Naive thymus-derived CD4-positive, alpha-beta T cell (primary cell): Measurements from ENCODE around the gene DNER. TPM values are rescaled to one million over a fixed set of nuclear protein-coding genes. Genes with fewer than 3 reads are reported as not detected.

Source experiments
- ATAC-seq: fragments of 150-1000 bp; cut with Tn5 transposase; 2 replicates; pipeline ENCODE4 v1.10.0; 2021; ENCODE audit warnings: mild to moderate bottlenecking, moderate library complexity
- CTCF ChIA-PET: fragments of 350-600 bp; sonication (Branson Sonifier 250); formaldehyde crosslinking; loops from one replicate; lab custom pipeline; 2021; ENCODE audit warnings: antibody characterized with exemption; lab: Charles Lee
- POLR2A ChIA-PET: fragments of 350-600 bp; sonication (Branson Sonifier 250); formaldehyde crosslinking; loops from one replicate; lab custom pipeline; 2021; ENCODE audit warnings: antibody characterized with exemption, inconsistent platforms; lab: Charles Lee
- DNase-seq, 9 donors: peaks; one replicate each; pipeline versions ENCODE4 v3.0.0 to v3.0.0-alpha.2; 2020 to 2022; ENCODE audit warnings: mixed read lengths in 1 of 9
- H3K27ac ChIP-seq: one replicate; pipeline ENCODE4 v1.7.0; 2013; ENCODE audit warnings: mild to moderate bottlenecking, low read depth, low read length, moderate library complexity
- H3K27me3 ChIP-seq, 2 donors: one replicate each; pipeline ENCODE4 v1.7.0; 2013; ENCODE audit warnings: low read length in 2 of 2, mild to moderate bottlenecking in 2 of 2, moderate library complexity in 2 of 2; ENCODE audit not compliant: control insufficient read depth in 2 of 2, insufficient read depth in 2 of 2
- H3K36me3 ChIP-seq, 3 experiments: 1 replicate in 2 of 3; 2 replicates in 1 of 3; pipeline ENCODE4 v1.7.0; 2013; ENCODE audit warnings: low read length in 3 of 3, mild to moderate bottlenecking in 3 of 3, moderate library complexity in 1 of 3; ENCODE audit not compliant: insufficient read depth in 3 of 3, control insufficient read depth in 2 of 3
- H3K4me1 ChIP-seq, 2 donors: one replicate each; pipeline ENCODE4 v1.7.0; 2013; ENCODE audit warnings: low read length in 2 of 2, mild to moderate bottlenecking in 2 of 2, moderate library complexity in 1 of 2; ENCODE audit not compliant: control insufficient read depth in 2 of 2, insufficient read depth in 2 of 2
- H3K4me3 ChIP-seq: 2 replicates; pipeline ENCODE4 v1.7.0; 2013; ENCODE audit warnings: mild to moderate bottlenecking, low read length
- H3K9me3 ChIP-seq, 3 experiments: 1 replicate in 2 of 3; 2 replicates in 1 of 3; pipeline ENCODE4 v1.7.0; 2013; ENCODE audit warnings: low read length in 3 of 3; ENCODE audit not compliant: control insufficient read depth in 2 of 3
- H3K27ac Mint-ChIP-seq, 9 donors: one replicate each; pipeline ENCODE4 v1.8.0; 2020 to 2022; ENCODE audit warnings: mixed read lengths in 9 of 9, mild to moderate bottlenecking in 8 of 9, moderate library complexity in 5 of 9, inconsistent platforms in 2 of 9
- H3K27me3 Mint-ChIP-seq, 5 donors: one replicate each; pipeline ENCODE4 v1.8.0; 2021 to 2022; ENCODE audit warnings: mixed read lengths in 5 of 5, mild to moderate bottlenecking in 1 of 5
- H3K36me3 Mint-ChIP-seq, 5 donors: one replicate each; pipeline ENCODE4 v1.8.0; 2020 to 2022; ENCODE audit warnings: mixed read lengths in 5 of 5, mild to moderate bottlenecking in 3 of 5, inconsistent platforms in 1 of 5
- H3K4me1 Mint-ChIP-seq, 7 donors: one replicate each; pipeline ENCODE4 v1.8.0; 2020 to 2022; ENCODE audit warnings: mixed read lengths in 7 of 7, mild to moderate bottlenecking in 3 of 7, inconsistent platforms in 1 of 7
- H3K4me3 Mint-ChIP-seq, 10 donors: one replicate each; pipeline ENCODE4 v1.8.0; 2020 to 2022; ENCODE audit warnings: mild to moderate bottlenecking in 10 of 10, mixed read lengths in 10 of 10, moderate library complexity in 6 of 10, inconsistent platforms in 2 of 10
- H3K9me3 Mint-ChIP-seq, 11 donors: one replicate each; pipeline ENCODE4 v1.8.0; 2020 to 2022; ENCODE audit warnings: mixed read lengths in 11 of 11, mild to moderate bottlenecking in 4 of 11, inconsistent platforms in 1 of 11, moderate library complexity in 1 of 11
- intact Hi-C, 2 donors: fragments of 100-400 bp; cut with micrococcal nuclease; formaldehyde crosslinking; loops; one replicate each; pipeline ENCODE4 v1.15.1; 2023
- polyA plus RNA-seq, 2 donors: library from polyadenylated mRNA; unstranded; fragments of 300-500 nt; fragmentation: Illumina TruSeq; gene quantifications; one replicate each; pipeline ENCODE4 v1.2.3, GENCODE V29; 2021
- total RNA-seq, 6 experiments: library from RNA in 5 of 6; stranded (reverse) in 5 of 6; gene quantifications; 1 replicate in 5 of 6; 2 replicates in 1 of 6; pipeline ENCODE4 v1.2.3 and lab custom pipeline; 2021 to 2026

DNER gene
- total and polyA plus RNA-seq, 7 experiments from 2014 or later = not detected

GRCh38 chr2:229635371-229635680, 79.0 kb downstream of the DNER start:
- H3K27ac Mint-ChIP-seq = no peak overlapping the region
- no peaks in the 10 kb centered on the region for H3K9me3 ChIP-seq
- no peak for ATAC-seq
- intact Hi-C loops = no loop called here
- CTCF ChIA-PET = no interaction called here
- H3K4me1 Mint-ChIP-seq = no peaks in the 10 kb centered on the region
- H3K27me3 ChIP-seq = no peaks in the 10 kb centered on the region
- H3K27ac ChIP-seq = no peak overlapping the region
- H3K4me3 Mint-ChIP-seq = no peak overlapping the region
- H3K4me3 ChIP-seq = no peak overlapping the region
- H3K36me3 ChIP-seq = no peaks in the 10 kb centered on the region
- no peaks in the 10 kb centered on the region for H3K9me3 Mint-ChIP-seq
- no peaks in the 10 kb centered on the region for H3K4me1 ChIP-seq
- H3K27me3 Mint-ChIP-seq = peaks cover 11 to 31% (median 25%) of the 10 kb centered on the region in 5 donors
- no peaks in the 10 kb centered on the region for H3K36me3 Mint-ChIP-seq
- no peak for DNase-seq
- POLR2A ChIA-PET = no interaction called here

GRCh38 chr2:229634601-229635370, 79.6 kb downstream of the DNER start:
- H3K4me1 Mint-ChIP-seq = no peaks in the 10 kb centered on the region

GRCh38 chr2:229633556-229633955, 80.8 kb downstream of the DNER start:
- ATAC-seq = no peak
- Histone ChIP-seq H3K4me3 (no peak overlapping the region), H3K36me3 (no peaks in the 10 kb centered on the region), H3K4me1 (no peaks in the 10 kb centered on the region), H3K27me3 (no peaks in the 10 kb centered on the region), H3K9me3 (no peaks in the 10 kb centered on the region), H3K27ac (no peak overlapping the region)
- H3K9me3 Mint-ChIP-seq = peaks cover 0 to 3% (median 0%) of the 10 kb centered on the region in 11 donors
- peaks cover 15 to 32% (median 21%) of the 10 kb centered on the region in 5 donors for H3K27me3 Mint-ChIP-seq
- intact Hi-C loops = no loop called here
- H3K4me1 Mint-ChIP-seq = no peaks in the 10 kb centered on the region
- no peak overlapping the region for H3K4me3 Mint-ChIP-seq
- DNase-seq = no peak
- H3K36me3 Mint-ChIP-seq = no peaks in the 10 kb centered on the region
- no peak overlapping the region for H3K27ac Mint-ChIP-seq
- CTCF ChIA-PET = no interaction called here
- POLR2A ChIA-PET = no interaction called here

More at GRCh38 chr2:229634601-229635370, 79.6 kb downstream of the DNER start:
- Histone ChIP-seq H3K27me3 (no peaks in the 10 kb centered on the region), H3K9me3 (no peaks in the 10 kb centered on the region), H3K36me3 (no peaks in the 10 kb centered on the region), H3K27ac (no peak overlapping the region), H3K4me1 (no peaks in the 10 kb centered on the region), H3K4me3 (no peak overlapping the region)
- Mint-ChIP-seq H3K9me3 (no peaks in the 10 kb centered on the region), H3K27ac (no peak overlapping the region), H3K27me3 (peaks cover 11 to 31% (median 21%) of the 10 kb centered on the region in 5 donors), H3K4me3 (no peak overlapping the region), H3K36me3 (no peaks in the 10 kb centered on the region)
- intact Hi-C loops = no loop called here
- POLR2A ChIA-PET = no interaction called here
- no peak for DNase-seq
- ATAC-seq = no peak
- CTCF ChIA-PET = interaction anchor here (0.6 kb wide), 1 partner anchor 919 kb away, joined by 3 read pairs; no protein-coding TSS in a partner anchor

GRCh38 chr2:229629039-229629438, 85.3 kb downstream of the DNER start:
- Histone ChIP-seq H3K27ac (no peak overlapping the region), H3K27me3 (no peaks in the 10 kb centered on the region), H3K4me1 (no peaks in the 10 kb centered on the region), H3K4me3 (no peak overlapping the region), H3K36me3 (no peaks in the 10 kb centered on the region), H3K9me3 (no peaks in the 10 kb centered on the region)
- no peak overlapping the region for H3K27ac Mint-ChIP-seq
- no peak for DNase-seq
- POLR2A ChIA-PET = no interaction called here
- H3K4me3 Mint-ChIP-seq = no peak overlapping the region
- peaks cover 0 to 3% (median 0%) of the 10 kb centered on the region in 11 donors for H3K9me3 Mint-ChIP-seq
- ATAC-seq = no peak
- CTCF ChIA-PET = no interaction called here
- H3K36me3 Mint-ChIP-seq = no peaks in the 10 kb centered on the region
- H3K4me1 Mint-ChIP-seq = no peaks in the 10 kb centered on the region
- peaks cover 11 to 24% (median 16%) of the 10 kb centered on the region in 5 donors for H3K27me3 Mint-ChIP-seq
- intact Hi-C loops = no loop called here

- Mint-ChIP-seq H3K36me3 (no peaks in the 10 kb centered on the region), H3K4me1 (no peaks in the 10 kb centered on the region), H3K27me3 (peaks cover 5 to 31% (median 14%) of the 10 kb centered on the region in 5 donors), H3K9me3 (peaks cover 0 to 5% (median 0%) of the 10 kb centered on the region in 11 donors), H3K4me3 (no peak overlapping the region), H3K27ac (no peak overlapping the region)
- CTCF ChIA-PET = no interaction called here
- Histone ChIP-seq H3K9me3 (no peaks in the 10 kb centered on the region), H3K27ac (no peak overlapping the region), H3K4me3 (no peak overlapping the region), H3K4me1 (no peaks in the 10 kb centered on the region), H3K36me3 (no peaks in the 10 kb centered on the region), H3K27me3 (no peaks in the 10 kb centered on the region)
- intact Hi-C loops = no loop called here
- ATAC-seq (no peak), DNase-seq (no peak)
- POLR2A ChIA-PET = no interaction called here
These were observed 86.6 kb downstream of the DNER start for GRCh38 chr2:229627728-229628127.

- Mint-ChIP-seq H3K9me3 (peaks cover 0 to 7% (median 0%) of the 10 kb centered on the region in 11 donors), H3K27ac (no peak overlapping the region), H3K36me3 (no peaks in the 10 kb centered on the region), H3K4me1 (no peaks in the 10 kb centered on the region), H3K27me3 (peaks cover 0 to 35% (median 18%) of the 10 kb centered on the region in 5 donors), H3K4me3 (no peak overlapping the region)
- ATAC-seq (no peak), DNase-seq (no peak)
- intact Hi-C loops = no loop called here
- CTCF ChIA-PET = no interaction called here
- no peak overlapping the region for H3K27ac ChIP-seq
- H3K36me3 ChIP-seq = no peaks in the 10 kb centered on the region
- H3K4me1 ChIP-seq = no peaks in the 10 kb centered on the region
- no peaks in the 10 kb centered on the region for H3K27me3 ChIP-seq
- no peaks in the 10 kb centered on the region for H3K9me3 ChIP-seq
- POLR2A ChIA-PET = interaction anchor here (0.5 kb wide), 1 partner anchor 123 kb away, joined by 3 read pairs; no protein-coding TSS in a partner anchor
- no peak overlapping the region for H3K4me3 ChIP-seq
These were observed 91.6 kb downstream of the DNER start for GRCh38 chr2:229622495-229623355.
